ENCODE measurements around the gene RBMS3.
"Not testable (repeated sequence)": the region's sequence is repeated elsewhere in the genome, so short reads cannot be mapped to it uniquely, and the experiment has no call there.

Gene RBMS3

GRCh38 chr3:29280404-29281093, at the start of gene RBMS3:
RBMS3 (plus strand) TSS chr3:29281071.
- DNase-seq = peak; percentile 80
- in situ Hi-C loops (cut with MboI; ENCODE audit: low pct_unique_long_range_greater_than_20kb, low sequenced_read_pairs) = no loop called here

- DNase-seq; in situ Hi-C loops (cut with MboI; ENCODE audit: low pct_unique_long_range_greater_than_20kb, low sequenced_read_pairs): not testable (repeated sequence)
Measured at GRCh38 chr3:29233126-29233525, 47.7 kb upstream of the RBMS3 start.

- in situ Hi-C loops (cut with MboI; ENCODE audit: low pct_unique_long_range_greater_than_20kb, low sequenced_read_pairs) = no loop called here
- DNase-seq = no peak
Measured at GRCh38 chr3:29236146-29236840, 44.6 kb upstream of the RBMS3 start.

GRCh38 chr3:29239376-29239775, 41.5 kb upstream of the RBMS3 start:
- in situ Hi-C loops (cut with MboI; ENCODE audit: low pct_unique_long_range_greater_than_20kb, low sequenced_read_pairs) = no loop called here
- DNase-seq = no peak

- peak; percentile 42 for DNase-seq
- in situ Hi-C loops (cut with MboI; ENCODE audit: low pct_unique_long_range_greater_than_20kb, low sequenced_read_pairs) = no loop called here
Measured at GRCh38 chr3:29240248-29240647, 40.6 kb upstream of the RBMS3 start.

GRCh38 chr3:29240887-29241286, 40.0 kb upstream of the RBMS3 start:
- no peak for DNase-seq
- in situ Hi-C loops (cut with MboI; ENCODE audit: low pct_unique_long_range_greater_than_20kb, low sequenced_read_pairs) = no loop called here

GRCh38 chr3:29241855-29242254, 39.0 kb upstream of the RBMS3 start:
- in situ Hi-C loops (cut with MboI; ENCODE audit: low pct_unique_long_range_greater_than_20kb, low sequenced_read_pairs) = no loop called here

GRCh38 chr3:29242296-29242695, 38.6 kb upstream of the RBMS3 start:
- no peak for DNase-seq
- in situ Hi-C loops (cut with MboI; ENCODE audit: low pct_unique_long_range_greater_than_20kb, low sequenced_read_pairs) = no loop called here

More at GRCh38 chr3:29241855-29242254, 39.0 kb upstream of the RBMS3 start:
- DNase-seq = no peak

- in situ Hi-C loops (cut with MboI; ENCODE audit: low pct_unique_long_range_greater_than_20kb, low sequenced_read_pairs) = no loop called here
- no peak for DNase-seq
Measured at GRCh38 chr3:29245441-29245840, 35.4 kb upstream of the RBMS3 start.

GRCh38 chr3:29247088-29247745, 33.7 kb upstream of the RBMS3 start:
- in situ Hi-C loops (cut with MboI; ENCODE audit: low pct_unique_long_range_greater_than_20kb, low sequenced_read_pairs) = no loop called here
- DNase-seq = no peak

- DNase-seq = no peak
- in situ Hi-C loops (cut with MboI; ENCODE audit: low pct_unique_long_range_greater_than_20kb, low sequenced_read_pairs) = no loop called here
Measured at GRCh38 chr3:29249829-29250345, 31.0 kb upstream of the RBMS3 start.

- in situ Hi-C loops (cut with MboI; ENCODE audit: low pct_unique_long_range_greater_than_20kb, low sequenced_read_pairs) = no loop called here
- no peak for DNase-seq
Measured at GRCh38 chr3:29255854-29256696, 24.8 kb upstream of the RBMS3 start.

GRCh38 chr3:29258161-29258560, 22.7 kb upstream of the RBMS3 start:
- DNase-seq = no peak
- in situ Hi-C loops (cut with MboI; ENCODE audit: low pct_unique_long_range_greater_than_20kb, low sequenced_read_pairs) = no loop called here

- in situ Hi-C loops (cut with MboI; ENCODE audit: low pct_unique_long_range_greater_than_20kb, low sequenced_read_pairs) = no loop called here
- DNase-seq = no peak
Measured at GRCh38 chr3:29261119-29261518, 19.8 kb upstream of the RBMS3 start.

- in situ Hi-C loops (cut with MboI; ENCODE audit: low pct_unique_long_range_greater_than_20kb, low sequenced_read_pairs) = no loop called here
- DNase-seq = no peak
Measured at GRCh38 chr3:29263476-29263875, 17.4 kb upstream of the RBMS3 start.

- in situ Hi-C loops (cut with MboI; ENCODE audit: low pct_unique_long_range_greater_than_20kb, low sequenced_read_pairs) = no loop called here
Measured at GRCh38 chr3:29265509-29266072, 15.3 kb upstream of the RBMS3 start.

GRCh38 chr3:29267226-29267625, 13.6 kb upstream of the RBMS3 start:
- in situ Hi-C loops (cut with MboI; ENCODE audit: low pct_unique_long_range_greater_than_20kb, low sequenced_read_pairs) = no loop called here
- no peak for DNase-seq

More at GRCh38 chr3:29265509-29266072, 15.3 kb upstream of the RBMS3 start:
- DNase-seq = no peak

GRCh38 chr3:29268651-29269050, 12.2 kb upstream of the RBMS3 start:
- DNase-seq = no peak
- in situ Hi-C loops (cut with MboI; ENCODE audit: low pct_unique_long_range_greater_than_20kb, low sequenced_read_pairs) = no loop called here

- in situ Hi-C loops (cut with MboI; ENCODE audit: low pct_unique_long_range_greater_than_20kb, low sequenced_read_pairs) = no loop called here
- no peak for DNase-seq
Measured at GRCh38 chr3:29270752-29271151, 10.1 kb upstream of the RBMS3 start.

Data from KBM-7 (cell line).